GM12878 (cell line): ENCODE measurements around the gene MKX.

ENCODE experiments used
- BHLHE40 ChIP-seq, 2 experiments: fragments of 450-650 bp in 1 of 2; IDR thresholded peaks; 2 replicates each; pipeline ENCODE4 v1.6.1; 2011 to 2017; ENCODE audit warnings: low read depth in 2 of 2, borderline replicate concordance in 1 of 2, improper control_type of control experiment in 1 of 2, low read length in 1 of 2, mild to moderate bottlenecking in 1 of 2
- EP300 ChIP-seq, 2 experiments: fragments of 150-350 bp in 1 of 2; IDR thresholded peaks; 2 replicates each; pipeline ENCODE4 v1.6.1; 2011 to 2012; ENCODE audit warnings: low read depth in 2 of 2, low read length in 2 of 2, borderline replicate concordance in 1 of 2, improper control_type of control experiment in 1 of 2, inconsistent platforms in 1 of 2; ENCODE audit not compliant: control insufficient read depth in 1 of 2
- SIN3A ChIP-seq: IDR thresholded peaks from 2 replicates; pipeline ENCODE4 v1.6.1; 2012; ENCODE audit warnings: low read depth, low read length, improper control_type of control experiment
- TAF1 ChIP-seq: IDR thresholded peaks from 2 replicates; pipeline ENCODE4 v1.6.1; 2011; ENCODE audit warnings: mild to moderate bottlenecking, low read depth, low read length, borderline replicate concordance
- ZBED1 ChIP-seq: IDR thresholded peaks from 2 replicates; pipeline ENCODE4 v1.6.1; 2016; ENCODE audit warnings: borderline replicate concordance
- ZNF24 ChIP-seq: fragments of 450-650 bp; IDR thresholded peaks from 2 replicates; pipeline ENCODE4 v1.6.1; 2017; ENCODE audit warnings: antibody characterized with exemption, mild to moderate bottlenecking
- ZNF687 ChIP-seq: fragments of 450-650 bp; IDR thresholded peaks from 2 replicates; pipeline ENCODE4 v1.6.1; 2017; ENCODE audit warnings: mild to moderate bottlenecking, moderate library complexity
- TF ChIP-seq, protein P1 (sequence below): IDR thresholded peaks from 2 replicates; pipeline ENCODE4 v1.6.1; 2011; ENCODE audit warnings: low read depth, low read length, improper control_type of control experiment, borderline replicate concordance

GRCh38 chr10:27771231-27771630 is 25.6 kb upstream of the MKX start:
- TF ChIP-seq, protein P1, sequence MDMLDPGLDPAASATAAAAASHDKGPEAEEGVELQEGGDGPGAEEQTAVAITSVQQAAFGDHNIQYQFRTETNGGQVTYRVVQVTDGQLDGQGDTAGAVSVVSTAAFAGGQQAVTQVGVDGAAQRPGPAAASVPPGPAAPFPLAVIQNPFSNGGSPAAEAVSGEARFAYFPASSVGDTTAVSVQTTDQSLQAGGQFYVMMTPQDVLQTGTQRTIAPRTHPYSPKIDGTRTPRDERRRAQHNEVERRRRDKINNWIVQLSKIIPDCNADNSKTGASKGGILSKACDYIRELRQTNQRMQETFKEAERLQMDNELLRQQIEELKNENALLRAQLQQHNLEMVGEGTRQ: no peak
- TF ChIP-seq EP300 (IDR thresholded peaks at IDR 0.05; ENCODE audit: borderline replicate concordance in 1 of 2, control insufficient read depth in 1 of 2, low read depth in 2 of 2, low read length in 2 of 2) (no peak), BHLHE40 (IDR thresholded peaks at IDR 0.05; ENCODE audit: borderline replicate concordance in 1 of 2, low read depth in 2 of 2, low read length in 1 of 2) (no peak), ZBED1 (no peak), ZNF24 (no peak), ZNF687 (no peak), SIN3A (no peak), TAF1 (no peak)
